D721Med (cell line): Measurements from ENCODE around the gene NR3C2.

Experiments
- DNase-seq: peaks from one replicate; pipeline ENCODE4 v3.0.0; 2011; ENCODE audit warnings: low spot score; ENCODE audit not compliant: insufficient read length
- FAIRE-seq: peaks from 2 replicates; lab custom pipeline; 2011; peaks lifted over from hg19 to GRCh38; lab: Jason Lieb, UNC
- CTCF ChIP-seq: IDR thresholded peaks from 2 replicates; pipeline ENCODE4 v1.5.1; 2012; ENCODE audit warnings: mild to moderate bottlenecking, control low read depth; ENCODE audit not compliant: insufficient read depth; ENCODE audit errors: missing control alignments

NR3C2 gene

GRCh38 chr4:148248824-148249223 is 193.4 kb downstream of the NR3C2 start:
- DNase-seq = no peak
- no peak for TF ChIP-seq CTCF
- FAIRE-seq = no peak

GRCh38 chr4:148245015-148245414 is 197.2 kb downstream of the NR3C2 start:
- TF ChIP-seq CTCF = no peak

GRCh38 chr4:148243837-148244236 is 198.4 kb downstream of the NR3C2 start:
- DNase-seq (no peak), FAIRE-seq (no peak)
- no peak for TF ChIP-seq CTCF

More at GRCh38 chr4:148245015-148245414, 197.2 kb downstream of the NR3C2 start:
- no peak for DNase-seq
- FAIRE-seq = no peak

- DNase-seq = no peak
- TF ChIP-seq CTCF = no peak
- no peak for FAIRE-seq
Observed at GRCh38 chr4:148240241-148240640, 202.0 kb downstream of the NR3C2 start.

- DNase-seq (no peak), FAIRE-seq (no peak)
- no peak for TF ChIP-seq CTCF
Observed at GRCh38 chr4:148239494-148239985, 202.7 kb downstream of the NR3C2 start.

- FAIRE-seq (no peak), DNase-seq (no peak)
- no peak for TF ChIP-seq CTCF
Observed at GRCh38 chr4:148238811-148239493, 203.3 kb downstream of the NR3C2 start.

GRCh38 chr4:148238086-148238485 is 204.1 kb downstream of the NR3C2 start:
- FAIRE-seq (no peak), DNase-seq (no peak)
- TF ChIP-seq CTCF = no peak
